ENCODE results near the gene FOXA3. TPM values are rescaled to one million over a fixed set of nuclear protein-coding genes. Genes with fewer than 3 reads are reported as not detected.

Gene FOXA3
- total RNA-seq, 1 donor from 2014 or later: not detected

- no peak within 1 kb of the TSS for H3K4me3 ChIP-seq (ENCODE audit: low read length in 3 of 3)
- H3K9ac ChIP-seq (ENCODE audit: low read depth in 1 of 3, low read length in 3 of 3): no peak within 1 kb of the TSS
- H3K27me3 ChIP-seq (ENCODE audit: control insufficient read depth in 3 of 3, insufficient read depth in 3 of 3, low read length in 3 of 3): peaks cover 13 to 31% (median 25%) of the 10 kb centered on the region in 3 donors
- H3K4me1 ChIP-seq (ENCODE audit: control insufficient read depth in 3 of 3, insufficient read depth in 3 of 3, low read length in 3 of 3): no peaks in the 10 kb centered on the region
- no peaks in the 10 kb centered on the region for H3K36me3 ChIP-seq (ENCODE audit: control insufficient read depth in 3 of 3, insufficient read depth in 3 of 3, low read length in 3 of 3)
- H3K9me3 ChIP-seq (ENCODE audit: control insufficient read depth in 3 of 3, low read length in 3 of 3): no peaks in the 10 kb centered on the region
- H3K27ac ChIP-seq (ENCODE audit: low read depth, low read length): no peak within 1 kb of the TSS
These were observed 50.0 kb downstream of the FOXA3 start, which contains the start of gene NANOS2 for GRCh38 chr19:45913874-45914830. Gene NANOS2, minus strand, starts transcription at chr19:45914778. Its CDS starts 85 bp downstream, at chr19:45914693.

- Histone ChIP-seq H3K9ac (ENCODE audit: low read depth in 1 of 3, low read length in 3 of 3) (no peak overlapping the region), H3K9me3 (ENCODE audit: control insufficient read depth in 3 of 3, low read length in 3 of 3) (no peaks in the 10 kb centered on the region), H3K27me3 (ENCODE audit: control insufficient read depth in 3 of 3, insufficient read depth in 3 of 3, low read length in 3 of 3) (peaks cover 18 to 27% (median 19%) of the 10 kb centered on the region in 3 donors), H3K4me1 (ENCODE audit: control insufficient read depth in 3 of 3, insufficient read depth in 3 of 3, low read length in 3 of 3) (no peaks in the 10 kb centered on the region), H3K36me3 (ENCODE audit: control insufficient read depth in 3 of 3, insufficient read depth in 3 of 3, low read length in 3 of 3) (no peaks in the 10 kb centered on the region), H3K27ac (ENCODE audit: low read depth, low read length) (no peak overlapping the region), H3K4me3 (ENCODE audit: low read length in 3 of 3) (no peak overlapping the region)
These were observed 53.4 kb downstream of the FOXA3 start for GRCh38 chr19:45917421-45918091.

DNA sequence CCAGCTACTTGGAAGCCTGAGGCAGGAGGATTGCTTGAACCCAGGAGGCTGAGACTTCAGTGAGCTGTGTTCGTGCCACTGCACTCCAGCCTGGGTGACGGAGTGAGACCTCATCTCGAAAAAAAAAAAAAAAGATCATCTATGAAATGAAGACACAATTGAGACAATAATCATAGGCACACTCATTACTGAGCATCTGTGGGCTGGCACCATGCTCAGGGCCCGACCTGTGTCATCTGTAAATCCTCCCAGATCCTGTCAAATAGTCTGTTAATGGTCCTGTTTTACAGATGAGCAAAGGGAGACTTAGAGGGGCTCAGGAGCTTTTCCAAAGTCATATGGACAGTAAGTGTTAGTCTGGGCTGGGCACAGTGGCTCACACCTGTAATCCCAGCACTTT is 54.6 kb downstream of the FOXA3 start:
- H3K4me1 ChIP-seq (ENCODE audit: control insufficient read depth in 3 of 3, insufficient read depth in 3 of 3, low read length in 3 of 3): no peaks in the 10 kb centered on the region
- no peak overlapping the region for H3K4me3 ChIP-seq (ENCODE audit: low read length in 3 of 3)
- no peak overlapping the region for H3K9ac ChIP-seq (ENCODE audit: low read depth in 1 of 3, low read length in 3 of 3)
- no peaks in the 10 kb centered on the region for H3K9me3 ChIP-seq (ENCODE audit: control insufficient read depth in 3 of 3, low read length in 3 of 3)
- no peaks in the 10 kb centered on the region for H3K36me3 ChIP-seq (ENCODE audit: control insufficient read depth in 3 of 3, insufficient read depth in 3 of 3, low read length in 3 of 3)
- no peak overlapping the region for H3K27ac ChIP-seq (ENCODE audit: low read depth, low read length)
- H3K27me3 ChIP-seq (ENCODE audit: control insufficient read depth in 3 of 3, insufficient read depth in 3 of 3, low read length in 3 of 3): peaks cover 10 to 21% (median 14%) of the 10 kb centered on the region in 3 donors

DNA sequence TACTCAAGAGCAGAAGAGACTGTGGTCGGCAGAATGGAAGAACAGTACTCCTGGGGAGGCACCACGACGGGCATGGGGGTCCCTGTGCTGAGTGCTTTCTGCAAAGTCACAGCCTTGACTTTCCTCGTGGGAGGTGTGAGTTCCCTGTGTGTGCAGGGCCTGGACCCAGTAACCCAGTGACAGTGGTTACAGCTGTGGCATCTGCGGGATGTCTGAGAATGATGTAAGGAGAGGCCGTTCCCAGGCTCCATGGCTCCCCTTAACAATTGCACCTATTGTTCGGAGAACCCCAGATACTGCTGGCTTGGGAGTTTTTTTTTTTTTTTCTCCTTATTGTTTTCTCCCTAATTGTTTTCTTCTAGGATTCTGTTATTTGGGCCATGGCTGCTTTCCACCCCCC is 55.6 kb downstream of the FOXA3 start:
- Histone ChIP-seq H3K27ac (ENCODE audit: low read depth, low read length) (no peak overlapping the region), H3K9ac (ENCODE audit: low read depth in 1 of 3, low read length in 3 of 3) (no peak overlapping the region), H3K4me3 (ENCODE audit: low read length in 3 of 3) (no peak overlapping the region), H3K36me3 (ENCODE audit: control insufficient read depth in 3 of 3, insufficient read depth in 3 of 3, low read length in 3 of 3) (no peaks in the 10 kb centered on the region), H3K27me3 (ENCODE audit: control insufficient read depth in 3 of 3, insufficient read depth in 3 of 3, low read length in 3 of 3) (peaks cover 4 to 16% (median 11%) of the 10 kb centered on the region in 3 donors), H3K4me1 (ENCODE audit: control insufficient read depth in 3 of 3, insufficient read depth in 3 of 3, low read length in 3 of 3) (no peaks in the 10 kb centered on the region), H3K9me3 (ENCODE audit: control insufficient read depth in 3 of 3, low read length in 3 of 3) (no peaks in the 10 kb centered on the region)

- Histone ChIP-seq H3K36me3 (ENCODE audit: control insufficient read depth in 3 of 3, insufficient read depth in 3 of 3, low read length in 3 of 3) (no peaks in the 10 kb centered on the region), H3K27ac (ENCODE audit: low read depth, low read length) (no peak overlapping the region), H3K9me3 (ENCODE audit: control insufficient read depth in 3 of 3, low read length in 3 of 3) (no peaks in the 10 kb centered on the region), H3K4me3 (ENCODE audit: low read length in 3 of 3) (no peak overlapping the region), H3K27me3 (ENCODE audit: control insufficient read depth in 3 of 3, insufficient read depth in 3 of 3, low read length in 3 of 3) (peaks cover 4 to 13% (median 11%) of the 10 kb centered on the region in 3 donors), H3K9ac (ENCODE audit: low read depth in 1 of 3, low read length in 3 of 3) (no peak overlapping the region), H3K4me1 (ENCODE audit: control insufficient read depth in 3 of 3, insufficient read depth in 3 of 3, low read length in 3 of 3) (no peaks in the 10 kb centered on the region)
These were observed 56.3 kb downstream of the FOXA3 start for GRCh38 chr19:45920458-45920857.

GRCh38 chr19:45922281-45922680 is 58.2 kb downstream of the FOXA3 start:
- Histone ChIP-seq H3K9me3 (ENCODE audit: control insufficient read depth in 3 of 3, low read length in 3 of 3) (no peaks in the 10 kb centered on the region), H3K27ac (ENCODE audit: low read depth, low read length) (no peak overlapping the region), H3K36me3 (ENCODE audit: control insufficient read depth in 3 of 3, insufficient read depth in 3 of 3, low read length in 3 of 3) (no peaks in the 10 kb centered on the region), H3K9ac (ENCODE audit: low read depth in 1 of 3, low read length in 3 of 3) (no peak overlapping the region), H3K4me1 (ENCODE audit: control insufficient read depth in 3 of 3, insufficient read depth in 3 of 3, low read length in 3 of 3) (no peaks in the 10 kb centered on the region), H3K27me3 (ENCODE audit: control insufficient read depth in 3 of 3, insufficient read depth in 3 of 3, low read length in 3 of 3) (peaks cover 4 to 13% (median 11%) of the 10 kb centered on the region in 3 donors), H3K4me3 (ENCODE audit: low read length in 3 of 3) (no peak overlapping the region)

Other genes starting within 250 kb of the FOXA3 start
- gene EML2, start 224.9 kb upstream of the FOXA3 start, total RNA-seq: 4.7 TPM
- 0.52 TPM for gene GIPR, start 196.1 kb upstream of the FOXA3 start, total RNA-seq
- 210 TPM for gene SNRPD2, start 172.4 kb upstream of the FOXA3 start, total RNA-seq
- gene QPCTL, start 171.7 kb upstream of the FOXA3 start, total RNA-seq: 2.6 TPM
- gene FBXO46, start 133.4 kb upstream of the FOXA3 start, total RNA-seq: 5.7 TPM
- not detected for gene MEIOSIN, start 130.9 kb upstream of the FOXA3 start, total RNA-seq
- 8.4 TPM for gene SIX5, start 95.1 kb upstream of the FOXA3 start, total RNA-seq
- 160 TPM for gene DMPK, start 81.8 kb upstream of the FOXA3 start, total RNA-seq
- gene DMWD, start 71.5 kb upstream of the FOXA3 start, total RNA-seq: 20.4 TPM
- not detected for gene RSPH6A, start 49.0 kb upstream of the FOXA3 start, total RNA-seq
- 23.5 TPM for gene SYMPK, start 1.2 kb upstream of the FOXA3 start, total RNA-seq
- gene IRF2BP1, start 21.8 kb downstream of the FOXA3 start, total RNA-seq: 24.5 TPM
- 0.52 TPM for gene MYPOP, start 38.3 kb downstream of the FOXA3 start, total RNA-seq
- gene NANOS2, start 50.5 kb downstream of the FOXA3 start, total RNA-seq: not detected
- 0.52 TPM for gene NOVA2, start 109.5 kb downstream of the FOXA3 start, total RNA-seq
- 4.2 TPM for gene CCDC61, start 131.1 kb downstream of the FOXA3 start, total RNA-seq
- 2.1 TPM for gene PGLYRP1, start 158.7 kb downstream of the FOXA3 start, total RNA-seq
- 3.1 TPM for gene IGFL4, start 176.7 kb downstream of the FOXA3 start, total RNA-seq

Data from skeletal muscle tissue (tissue), 4 donors.